Calu3 (cell line): ENCODE results near the gene SAT1. TPM values are rescaled to one million over a fixed set of nuclear protein-coding genes. Genes with fewer than 3 reads are reported as not detected.

Experiments
- BruUV-seq: library from RNA; stranded (reverse); fragments of 400-500 nt; replicated peaks from 2 replicates; lab custom pipeline; 2021; lab: Mats Ljungman, UMichigan
- CTCF ChIA-PET: fragments of 300-600 bp; sonication (Branson Sonifier 250); formaldehyde crosslinking; loops from one replicate; lab custom pipeline; 2022; ENCODE audit warnings: antibody characterized with exemption; lab: Charles Lee
- DNase-seq: peaks from one replicate; pipeline ENCODE4 v3.0.0; 2022
- H3K27ac Mint-ChIP-seq: one replicate; pipeline ENCODE4 v1.8.0; 2022; ENCODE audit warnings: mixed read lengths; ENCODE audit not compliant: unreplicated experiment
- H3K27me3 Mint-ChIP-seq: one replicate; pipeline ENCODE4 v1.8.0; 2022; ENCODE audit warnings: mixed read lengths; ENCODE audit not compliant: unreplicated experiment
- H3K36me3 Mint-ChIP-seq: one replicate; pipeline ENCODE4 v1.8.0; 2022; ENCODE audit warnings: mild to moderate bottlenecking, moderate library complexity, mixed read lengths; ENCODE audit not compliant: insufficient read depth, unreplicated experiment
- H3K4me1 Mint-ChIP-seq: one replicate; pipeline ENCODE4 v1.8.0; 2022; ENCODE audit warnings: mild to moderate bottlenecking, low read depth, mixed read lengths; ENCODE audit not compliant: unreplicated experiment
- H3K4me3 Mint-ChIP-seq: one replicate; pipeline ENCODE4 v1.8.0; 2022; ENCODE audit warnings: mild to moderate bottlenecking, low read depth, moderate library complexity, mixed read lengths; ENCODE audit not compliant: unreplicated experiment
- H3K9me3 Mint-ChIP-seq: one replicate; pipeline ENCODE4 v1.8.0; 2022; ENCODE audit warnings: low read depth, mixed read lengths; ENCODE audit not compliant: unreplicated experiment
- CTCF ChIP-seq: fragments of 200-600 bp; IDR thresholded peaks from one replicate; pipeline ENCODE4 v1.8.0; 2022; ENCODE audit warnings: antibody characterized with exemption; ENCODE audit not compliant: unreplicated experiment
- intact Hi-C: fragments of 100-400 bp; cut with micrococcal nuclease; formaldehyde crosslinking; loops from one replicate; pipeline ENCODE4 v1.10.0; 2022; ENCODE audit not compliant: unreplicated experiment
- total RNA-seq: library from RNA; stranded (reverse); gene quantifications from 2 replicates; pipeline ENCODE4 v1.2.3, GENCODE V29; 2022

The SAT1 gene
- total RNA-seq, 1 experiment from 2014 or later = 426 TPM

- CTCF ChIA-PET = no interaction called here
- no peak for TF ChIP-seq CTCF
- peaks cover 9% of the 10 kb centered on the region for H3K4me1 Mint-ChIP-seq
- H3K27ac Mint-ChIP-seq = no peak overlapping the region
- no peaks in the 10 kb centered on the region for H3K27me3 Mint-ChIP-seq
- H3K4me3 Mint-ChIP-seq = no peak overlapping the region
- H3K9me3 Mint-ChIP-seq = no peaks in the 10 kb centered on the region
- peaks cover 17% of the 10 kb centered on the region for H3K36me3 Mint-ChIP-seq
- no TSS peak for BruUV-seq
- DNase-seq = no peak
- intact Hi-C loops = no loop called here
These were observed 27.3 kb downstream of the SAT1 start for GRCh38 chrX:23810279-23810678.

- no peak for TF ChIP-seq CTCF
- BruUV-seq = no TSS peak
- intact Hi-C loops = no loop called here
- CTCF ChIA-PET = no interaction called here
- DNase-seq = no peak
- Mint-ChIP-seq H3K4me3 (no peak overlapping the region), H3K27ac (no peak overlapping the region), H3K36me3 (peaks cover 12% of the 10 kb centered on the region), H3K9me3 (no peaks in the 10 kb centered on the region), H3K4me1 (peaks cover 6% of the 10 kb centered on the region), H3K27me3 (no peaks in the 10 kb centered on the region)
These were observed 28.2 kb downstream of the SAT1 start for GRCh38 chrX:23811108-23811651.

- no TSS peak for BruUV-seq
- no peaks in the 10 kb centered on the region for H3K27me3 Mint-ChIP-seq
- CTCF ChIA-PET = no interaction called here
- no peak overlapping the region for H3K4me3 Mint-ChIP-seq
- H3K4me1 Mint-ChIP-seq = peaks cover 6% of the 10 kb centered on the region
- DNase-seq = no peak
- H3K9me3 Mint-ChIP-seq = no peaks in the 10 kb centered on the region
- intact Hi-C loops = no loop called here
- H3K36me3 Mint-ChIP-seq = peaks cover 12% of the 10 kb centered on the region
- H3K27ac Mint-ChIP-seq = no peak overlapping the region
- no peak for TF ChIP-seq CTCF
These were observed 28.7 kb downstream of the SAT1 start for GRCh38 chrX:23811656-23812055.

- intact Hi-C loops = no loop called here
- no peaks in the 10 kb centered on the region for H3K4me1 Mint-ChIP-seq
- H3K27me3 Mint-ChIP-seq = no peaks in the 10 kb centered on the region
- no TSS peak for BruUV-seq
- TF ChIP-seq CTCF = no peak
- no peaks in the 10 kb centered on the region for H3K36me3 Mint-ChIP-seq
- no peak for DNase-seq
- CTCF ChIA-PET = interaction anchor here (0.6 kb wide), 2 partner anchors 120 to 151 kb away, joined by 3 to 5 read pairs; no protein-coding TSS in a partner anchor
- H3K4me3 Mint-ChIP-seq = no peak overlapping the region
- no peak overlapping the region for H3K27ac Mint-ChIP-seq
- H3K9me3 Mint-ChIP-seq = no peaks in the 10 kb centered on the region
These were observed 30.8 kb downstream of the SAT1 start for GRCh38 chrX:23813808-23814207.
